HG03103 (cell line): ENCODE measurements around the gene FOXO6.

Experiments
- ATAC-seq: cut with Tn5 transposase; IDR thresholded peaks from one replicate; pipeline ENCODE4 v1.9.1; 2021; ENCODE audit warnings: low read depth; ENCODE audit not compliant: unreplicated experiment

FOXO6 gene

DNA sequence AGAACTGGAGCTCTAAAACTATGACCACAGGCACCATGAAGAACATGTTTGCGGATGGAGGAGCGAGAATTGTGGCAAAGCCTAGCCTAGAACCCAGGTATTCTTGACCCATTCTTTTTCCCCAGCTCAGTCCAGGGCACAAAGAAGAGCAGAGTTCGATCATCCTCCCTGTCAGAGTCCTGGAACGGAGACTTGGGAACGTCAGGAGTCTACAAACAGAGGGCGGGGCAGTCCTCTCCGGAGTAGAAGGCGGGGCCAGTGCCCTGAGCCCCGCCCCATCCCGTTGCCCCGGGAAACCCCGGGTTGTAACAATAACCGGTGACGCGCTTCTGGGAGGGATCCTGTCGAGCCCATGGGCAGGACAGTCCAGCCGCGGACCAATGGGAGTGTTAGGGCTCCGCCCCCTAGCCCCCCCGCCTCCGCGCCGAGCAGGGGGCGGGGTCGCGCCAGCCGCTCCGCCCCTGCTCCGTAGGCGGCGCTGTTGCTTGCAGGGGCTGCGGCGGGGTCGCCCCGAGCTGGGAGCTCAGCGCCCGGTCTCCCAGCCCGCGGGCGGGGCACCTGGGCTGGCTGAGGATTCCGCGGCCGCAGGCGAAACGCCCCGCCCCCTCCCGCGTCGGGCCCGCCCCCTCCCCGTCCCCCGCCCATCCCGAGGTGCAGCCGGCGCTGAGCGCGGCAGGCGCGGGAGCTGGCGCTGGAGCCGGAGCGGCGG, at the start of gene FOXO6:
TSS of gene FOXO6 (plus strand) at position 649 of the 709 bp plus-strand sequence.
- ATAC-seq, result peak; percentile 94

- no peak for ATAC-seq
Measured at GRCh38 chr1:41312991-41313645, 48.1 kb upstream of the FOXO6 start.

GRCh38 chr1:41313661-41314131, 47.5 kb upstream of the FOXO6 start:
- no peak for ATAC-seq

GRCh38 chr1:41314376-41315145, 46.7 kb upstream of the FOXO6 start:
- no peak for ATAC-seq

- ATAC-seq, result no peak
Measured at GRCh38 chr1:41315146-41315822, 46.0 kb upstream of the FOXO6 start.

GRCh38 chr1:41315871-41316270, 45.4 kb upstream of the FOXO6 start:
- no peak for ATAC-seq

GRCh38 chr1:41317361-41317760, 43.9 kb upstream of the FOXO6 start:
- ATAC-seq, result no peak

DNA sequence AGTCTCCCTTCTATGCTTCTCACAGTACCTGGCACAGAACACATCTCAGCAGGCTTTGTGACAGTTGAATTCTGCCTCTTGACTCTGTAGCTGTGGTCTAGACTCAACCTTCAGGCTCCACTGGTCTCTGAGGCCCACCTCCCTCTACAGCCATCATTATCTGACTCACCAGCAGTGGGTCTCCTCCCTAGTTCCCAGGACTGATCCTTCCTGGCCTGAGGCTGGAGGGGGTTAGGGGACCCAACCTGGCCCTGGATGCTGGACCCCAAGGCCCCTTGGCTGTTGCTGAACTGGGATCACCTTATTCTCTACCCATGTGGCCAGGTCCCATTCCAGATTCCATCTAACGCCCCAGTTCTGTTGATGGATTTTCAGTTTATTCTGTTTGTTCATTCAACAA, 43.1 kb upstream of the FOXO6 start:
- no peak for ATAC-seq

DNA sequence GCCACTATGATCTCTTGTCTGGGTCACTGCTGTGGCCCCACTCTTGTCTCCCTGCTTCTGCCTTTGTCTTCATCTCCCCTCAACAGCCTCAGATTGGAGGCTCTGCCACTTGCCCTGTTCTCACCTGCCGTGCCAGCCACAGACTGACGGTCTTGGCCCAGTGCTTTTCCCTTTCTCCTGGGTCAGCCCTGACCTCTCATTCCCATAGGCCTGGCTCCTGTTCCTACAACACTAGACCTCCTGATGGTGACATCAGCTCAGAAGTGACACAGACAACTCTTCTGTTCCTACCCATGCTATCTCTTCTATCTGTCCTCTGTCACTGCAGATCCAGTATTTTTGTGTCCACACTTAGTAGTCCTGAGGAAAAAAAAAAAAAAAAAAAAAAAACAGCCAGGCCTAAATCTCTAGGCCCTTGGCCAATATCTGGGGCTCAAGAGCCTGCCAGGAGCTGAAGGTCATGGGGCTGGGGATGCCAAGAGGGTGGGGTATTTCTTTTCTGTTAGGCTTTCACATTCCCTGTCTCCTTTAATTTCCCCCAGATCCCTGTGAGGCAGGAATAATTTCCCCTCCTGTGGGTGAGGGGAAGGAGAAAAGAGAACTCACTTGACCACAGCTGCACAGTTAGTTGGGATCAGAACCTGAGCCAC, 42.0 kb upstream of the FOXO6 start:
- ATAC-seq, result no peak

GRCh38 chr1:41319807-41320711, 41.2 kb upstream of the FOXO6 start:
- ATAC-seq, result no peak

DNA sequence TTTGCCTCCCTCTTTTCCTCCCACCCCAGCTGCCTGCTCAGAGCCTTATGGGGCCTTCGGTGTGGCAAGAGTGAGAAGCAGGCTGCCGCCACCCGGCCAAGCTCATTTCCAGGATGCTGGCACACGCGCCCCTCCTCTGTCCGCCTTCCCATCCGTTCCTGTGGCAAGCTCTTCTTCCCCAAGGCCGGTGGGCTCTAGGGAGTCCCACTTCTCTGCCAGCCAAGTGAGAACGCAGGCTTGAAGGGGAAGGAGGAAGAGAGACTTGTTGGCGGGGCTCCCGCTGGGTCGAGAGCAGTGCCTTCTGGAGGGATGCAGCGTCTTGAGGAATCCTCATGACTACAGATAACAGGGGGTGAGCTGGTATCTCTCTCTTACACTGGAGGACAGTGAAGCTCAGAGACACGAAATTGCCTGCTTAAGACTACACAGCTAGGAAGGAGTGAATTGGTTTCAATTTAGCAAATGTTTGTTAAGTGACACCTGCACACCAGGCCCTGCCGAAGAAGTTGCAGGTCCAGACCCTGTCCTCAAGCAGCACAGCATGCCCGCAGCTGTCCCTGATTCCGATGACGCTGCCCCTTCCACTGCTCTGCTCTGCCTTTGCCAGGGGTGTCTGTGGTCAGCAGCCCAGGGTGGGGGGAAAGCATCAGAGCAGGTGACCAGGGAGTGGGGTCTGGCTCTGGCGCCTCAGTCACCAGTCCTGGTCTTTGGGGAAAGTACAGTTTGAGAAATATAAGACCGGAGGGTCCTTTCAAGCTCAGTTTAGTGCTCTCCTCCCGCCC, 40.1 kb upstream of the FOXO6 start:
- ATAC-seq, result no peak

GRCh38 chr1:41322101-41322661, 39.1 kb upstream of the FOXO6 start:
- ATAC-seq, result no peak

DNA sequence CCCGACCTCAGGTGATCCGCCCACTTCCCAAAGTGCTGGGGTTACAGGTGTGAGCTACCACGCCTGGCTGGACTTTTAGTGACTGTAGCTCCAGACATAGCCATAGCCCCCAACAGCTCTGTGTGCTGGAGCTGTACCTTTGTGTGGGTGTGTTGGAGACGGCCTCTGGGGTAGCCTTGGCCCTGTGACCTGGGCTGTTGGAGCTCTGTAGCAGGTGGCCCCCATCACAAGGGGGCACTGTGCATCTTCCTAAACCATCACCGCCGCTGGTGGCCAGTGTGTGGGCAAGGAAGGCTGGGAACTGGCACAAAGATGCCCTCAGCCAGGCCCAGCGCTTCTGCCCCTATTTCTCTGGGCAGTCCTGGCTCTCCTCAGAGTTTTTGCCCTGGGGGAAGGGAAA, 38.4 kb upstream of the FOXO6 start:
- no peak for ATAC-seq

DNA sequence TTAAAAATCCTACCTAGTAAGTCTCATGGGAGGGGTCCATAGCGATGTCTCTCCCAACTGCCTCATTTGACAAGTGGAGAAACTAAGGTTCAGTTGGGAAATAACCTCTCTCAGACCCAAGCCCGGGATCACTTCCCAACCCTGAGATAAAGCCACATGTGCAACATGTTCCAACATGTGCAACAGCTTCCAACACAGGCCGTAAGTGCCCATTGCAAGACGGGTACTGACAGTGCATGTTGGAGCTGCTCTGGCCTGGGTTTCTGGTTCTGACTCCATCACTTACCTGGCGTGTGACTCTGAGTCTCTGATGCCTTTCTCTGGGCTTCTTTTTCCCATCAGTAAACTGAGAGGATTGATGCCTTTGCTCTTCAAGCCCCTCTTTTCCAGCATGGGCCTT, 38.0 kb upstream of the FOXO6 start:
- no peak for ATAC-seq

GRCh38 chr1:41325801-41326200, 35.4 kb upstream of the FOXO6 start:
- ATAC-seq, result no peak

- no peak for ATAC-seq
Measured at GRCh38 chr1:41327383-41327999, 33.7 kb upstream of the FOXO6 start.

- ATAC-seq, result no peak
Measured at GRCh38 chr1:41328001-41328615, 33.1 kb upstream of the FOXO6 start.
